Ovary (tissue), 9 donors: ENCODE data around the gene LRRC23. TPM values are rescaled to one million over a fixed set of nuclear protein-coding genes. Genes with fewer than 3 reads are reported as not detected.
"Not testable (repeated sequence)": the region's sequence is repeated elsewhere in the genome, so short reads cannot be mapped to it uniquely, and the experiment has no call there.

Experiments
- DNase-seq, 5 donors: peaks; one replicate each; pipeline ENCODE4 v3.0.0-alpha.2; 2019 to 2020
- H3K27ac ChIP-seq, 2 donors: fragments of 200-600 bp; one replicate each; pipeline versions ENCODE4 v1.5.1 to v1.8.0; 2019 to 2022
- H3K27me3 ChIP-seq: fragments of 200-600 bp; one replicate; pipeline ENCODE4 v1.8.0; 2022
- H3K36me3 ChIP-seq: fragments of 200-600 bp; sonication (generic); one replicate; pipeline ENCODE4 v1.5.1; 2019
- H3K4me1 ChIP-seq: one replicate; pipeline ENCODE4 v1.8.1; 2013; ENCODE audit warnings: mild to moderate bottlenecking, moderate library complexity; ENCODE audit not compliant: insufficient read depth
- H3K4me3 ChIP-seq: fragments of 200-600 bp; sonication (generic); one replicate; pipeline ENCODE4 v1.5.1; 2017
- H3K9me3 ChIP-seq, 2 donors: fragments of 200-600 bp in 1 of 2; sonication (generic) in 1 of 2; one replicate each; pipeline versions ENCODE4 v1.5.1 to v1.8.1; 2013 to 2019; ENCODE audit warnings: mild to moderate bottlenecking in 1 of 2, moderate library complexity in 1 of 2
- CTCF ChIP-seq, 3 donors: fragments of 450-650 bp in 2 of 3; fragments of 200-600 bp in 1 of 3; IDR thresholded peaks; one replicate each; pipeline versions ENCODE4 v1.5.1 to v1.8.0; 2016 to 2022; ENCODE audit warnings: antibody characterized with exemption in 3 of 3, mild to moderate bottlenecking in 1 of 3
- EP300 ChIP-seq: sonication (generic); formaldehyde crosslinking; IDR thresholded peaks from one replicate; pipeline ENCODE4 v1.6.1; 2017; ENCODE audit warnings: antibody characterized with exemption
- POLR2A ChIP-seq: fragments of 450-650 bp; IDR thresholded peaks from one replicate; pipeline ENCODE4 v1.6.1; 2017; ENCODE audit warnings: antibody characterized with exemption, mild to moderate bottlenecking, moderate library complexity
- WGBS, 3 donors: extraction: QIAGEN DNeasy Blood & Tissue Kit in 1 of 3; methylation state at CpG; one replicate each; pipeline versions ENCODE4 v1.1.5 to v1.1.7; 2013 to 2017; 5-methylcytosine and 5-hydroxymethylcytosine counted together
- intact Hi-C, 4 donors: fragments of 100-400 bp; cut with DNase I; formaldehyde crosslinking; loops; one replicate each; pipeline versions ENCODE4 v1.11.0 to v1.15.1; 2022 to 2023
- polyA plus RNA-seq, 2 donors: library from polyadenylated mRNA; stranded (reverse); fragments of 200-250 nt in 1 of 2; fragments of 350-450 nt in 1 of 2; fragmentation: Illumina TruSeq in 1 of 2; extraction: RNeasy Lipid Tissue Mini Kit (QIAGEN cat#74804) in 1 of 2; gene quantifications; one replicate each; pipeline ENCODE4 v1.2.3, GENCODE V29; 2013 to 2014
- total RNA-seq, 7 donors: library from RNA; depleted of rRNA in 2 of 7; stranded (reverse); fragments of >200 nt in 2 of 7; fragmentation: NEBNext Ultra II Directional in 3 of 7; extraction: Animal tissue kit (Norgen Biotek cat#: 25700) in 3 of 7; gene quantifications; one replicate each; pipeline versions ENCODE4 v1.1.0 to v1.2.4, GENCODE V29; 2016 to 2023
- donor health status: DM: no; HTN: no; CAD: no; lungs with moderate emphysema.
- donor health status: DM: no; HTN: no; CAD: no.
- donor health status: Bipolar disorder and iron deficiency.
- donor health status: DM: yes; HTN: yes; CAD: no.
- donor health status: DM: no; HTN: no; CAD: no.
- donor health status: DM: yes; HTN: yes; CAD: no.

Gene LRRC23
- total and polyA plus RNA-seq, 9 donors: 11.2 to 67.6 (median 16.5) TPM

DNA sequence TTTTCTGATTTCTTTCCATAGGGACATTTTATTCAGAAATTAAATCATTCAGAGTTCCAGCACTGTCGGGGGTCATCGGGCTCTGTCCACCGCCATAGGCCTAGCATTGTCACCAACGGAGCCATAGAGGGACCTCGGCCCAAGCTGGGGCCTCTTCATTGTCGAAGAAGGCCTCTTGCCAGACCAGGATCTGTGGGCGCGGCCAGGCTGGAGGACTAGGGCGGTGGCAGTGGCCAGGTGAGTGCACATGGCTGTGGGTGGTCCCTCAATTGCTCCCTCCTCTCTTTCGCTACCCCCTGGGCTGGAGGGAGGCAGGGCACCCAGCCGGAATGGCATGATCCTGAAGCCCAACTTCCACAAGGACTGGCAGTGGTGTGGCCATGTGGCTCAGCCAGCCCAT lies 20.9 kb upstream of the LRRC23 start:
- Histone ChIP-seq H3K27ac (no peak overlapping the region), H3K27me3 (no peaks in the 10 kb centered on the region), H3K36me3 (no peaks in the 10 kb centered on the region), H3K9me3 (no peaks in the 10 kb centered on the region), H3K4me3 (no peak overlapping the region), H3K4me1 (no peaks in the 10 kb centered on the region)
- intact Hi-C loops: no loop called here
- TF ChIP-seq POLR2A (no peak), CTCF (IDR thresholded peaks at IDR 0.05) (no peak), EP300 (no peak)
- no peak for DNase-seq
- WGBS, 3 donors: 88 to 94% (median 93%) methylated on average over 11 of the region's 11 CpGs

DNA sequence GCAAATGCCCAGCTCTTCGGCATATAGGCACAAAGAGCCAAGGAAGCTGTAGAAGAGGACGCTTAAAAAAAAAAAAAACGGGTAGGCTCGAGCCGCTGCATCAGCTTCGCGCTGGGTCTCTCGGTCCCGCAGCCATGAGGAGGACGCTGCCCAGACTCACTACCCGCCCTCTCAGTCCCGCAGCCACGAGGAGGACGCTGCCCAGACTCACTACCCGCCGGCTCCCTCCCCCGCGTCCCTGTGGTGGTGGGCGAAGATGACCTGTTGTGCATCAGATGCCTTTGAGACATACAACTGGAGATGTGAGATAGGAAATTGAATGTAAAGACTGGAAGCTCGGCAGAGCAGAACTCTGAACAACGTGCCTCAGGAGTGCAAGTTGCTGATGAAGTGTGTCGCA lies 20.1 kb upstream of the LRRC23 start:
- intact Hi-C loops: no loop called here
- no peaks in the 10 kb centered on the region for H3K4me1 ChIP-seq
- DNase-seq: no peak
- WGBS, 3 donors: 62 to 68% (median 65%) methylated on average over 22 of the region's 22 CpGs
- no peak overlapping the region for H3K27ac ChIP-seq
- no peaks in the 10 kb centered on the region for H3K27me3 ChIP-seq
- no peak for TF ChIP-seq POLR2A
- TF ChIP-seq EP300: no peak
- TF ChIP-seq CTCF (IDR thresholded peaks at IDR 0.05): no peak
- no peaks in the 10 kb centered on the region for H3K36me3 ChIP-seq
- no peak overlapping the region for H3K4me3 ChIP-seq
- H3K9me3 ChIP-seq: no peaks in the 10 kb centered on the region

DNA sequence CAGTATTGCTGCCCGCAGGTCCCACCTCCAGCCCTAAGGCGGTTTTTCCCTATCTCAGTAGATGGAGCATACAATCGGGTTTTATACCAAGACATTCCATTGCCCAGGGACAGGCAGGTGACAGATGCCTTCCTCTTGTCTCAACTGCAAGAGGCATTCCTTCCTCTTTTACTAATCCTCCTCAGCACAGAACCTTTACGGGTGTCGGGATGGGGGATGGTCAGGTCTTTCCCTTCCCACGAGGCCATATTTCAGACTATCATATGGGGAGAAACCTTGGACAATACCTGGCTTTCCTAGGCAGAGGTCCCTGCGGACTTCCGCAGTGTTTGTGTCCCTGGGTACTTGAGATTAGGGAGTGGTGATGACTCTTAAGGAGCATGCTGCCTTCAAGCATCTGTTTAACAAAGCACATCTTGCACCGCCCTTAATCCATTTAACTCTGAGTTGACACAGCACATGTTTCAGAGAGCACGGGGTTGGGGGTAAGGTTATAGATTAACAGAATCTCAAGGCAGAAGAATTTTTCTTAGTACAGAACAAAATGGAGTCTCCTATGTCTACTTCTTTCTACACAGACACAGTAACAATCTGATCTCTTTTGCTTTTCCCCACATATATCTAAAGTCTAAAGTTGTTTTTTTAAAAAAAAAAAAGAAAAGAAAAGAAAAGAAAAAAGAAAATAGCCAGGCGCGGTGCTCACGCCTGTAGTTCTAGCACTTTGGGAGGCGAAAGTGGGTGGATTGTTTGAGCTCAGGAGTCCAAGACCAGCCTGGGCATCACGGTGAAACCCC lies 18.2 kb upstream of the LRRC23 start:
- H3K27me3 ChIP-seq, intact Hi-C loops, H3K9me3 ChIP-seq, H3K4me1 ChIP-seq, H3K27ac ChIP-seq, H3K4me3 ChIP-seq, H3K36me3 ChIP-seq, DNase-seq: not testable (repeated sequence)
- WGBS, 3 donors: 77 to 82% (median 80%) methylated on average over 12 of the region's 15 CpGs

GRCh38 chr12:6887460-6887859 lies 17.2 kb upstream of the LRRC23 start:
- WGBS, 3 donors: 81 to 88% (median 83%) methylated on average over 8 of the region's 8 CpGs
- H3K27ac ChIP-seq: no peak overlapping the region

More at GRCh38 chr12:6887460-6887859, 17.2 kb upstream of the LRRC23 start:
- no peaks in the 10 kb centered on the region for H3K27me3 ChIP-seq
- H3K4me3 ChIP-seq: no peak overlapping the region
- H3K4me1 ChIP-seq: peaks cover 2% of the 10 kb centered on the region
- H3K9me3 ChIP-seq: no peaks in the 10 kb centered on the region
- intact Hi-C loops: no loop called here
- no peaks in the 10 kb centered on the region for H3K36me3 ChIP-seq
- no peak for TF ChIP-seq EP300
- no peak for TF ChIP-seq CTCF (IDR thresholded peaks at IDR 0.05)
- TF ChIP-seq POLR2A: no peak
- no peak for DNase-seq
